Activated CD4-positive, alpha-beta T cell treated with anti-CD3 and anti-CD28 coated beads, Interleukin-2, amount 50 U/mL, for 4 hours (primary cell): ENCODE measurements around the gene ZDHHC18.

Experiments
- DNase-seq, 2 experiments: peaks; one replicate each; pipeline ENCODE4 v3.0.0-alpha.2; 2020

Gene ZDHHC18

DNA sequence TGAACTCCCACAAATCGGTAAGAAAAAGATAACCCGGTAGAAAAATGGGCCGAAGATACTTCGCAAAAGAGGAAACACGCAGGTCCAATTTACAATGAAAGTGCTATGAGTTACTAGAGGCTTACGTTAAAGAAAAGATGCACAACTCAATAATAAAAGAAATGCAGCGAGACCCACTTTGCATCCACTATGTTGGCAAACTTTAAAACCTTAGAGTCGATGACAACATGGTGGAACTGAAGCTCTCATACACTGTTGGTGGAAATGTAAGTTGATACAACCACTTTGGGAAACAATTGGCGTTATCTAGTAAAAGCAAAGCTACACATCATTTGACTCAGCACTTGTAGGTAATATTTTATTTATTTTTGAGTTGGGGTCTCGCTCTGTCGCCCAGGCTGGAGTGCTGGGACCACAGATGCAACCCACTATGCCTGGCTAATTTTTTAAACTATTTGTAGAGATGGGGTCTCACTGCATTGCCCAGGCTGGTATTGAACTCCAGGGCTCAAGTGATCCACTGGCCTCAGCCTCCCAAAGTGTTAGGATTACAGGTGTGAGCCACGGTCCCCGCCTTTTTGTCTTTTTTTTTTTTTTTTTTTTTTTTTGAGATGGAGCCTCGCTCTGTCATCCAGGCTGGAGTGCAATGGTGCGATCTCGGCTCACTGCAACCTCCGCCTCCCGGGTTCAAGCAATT lies 74.5 kb downstream of the ZDHHC18 start:
- no peak for DNase-seq
